Spleen (tissue), 11 donors: Measurements from ENCODE around the gene RETREG2. TPM values are rescaled to one million over a fixed set of nuclear protein-coding genes. Genes with fewer than 3 reads are reported as not detected.

Source experiments
- DNase-seq: peaks from one replicate; pipeline ENCODE4 v3.0.0-alpha.2; 2020
- H3K27ac ChIP-seq, 8 donors: fragments of 200-600 bp; sonication (generic) in 7 of 8; 1 replicate in 4 of 8; 2 replicates in 4 of 8; pipeline versions ENCODE4 v1.5.0 to v1.8.0; 2016 to 2021; ENCODE audit warnings: inconsistent platforms in 4 of 8, mild to moderate bottlenecking in 4 of 8, moderate library complexity in 1 of 8
- H3K27me3 ChIP-seq, 7 donors: fragments of 200-600 bp; sonication (generic) in 6 of 7; replicated peaks in 1 of 7; 1 replicate in 4 of 7; 2 replicates in 3 of 7; pipeline versions ENCODE4 v1.5.0 to v1.8.0; 2016 to 2021; ENCODE audit warnings: inconsistent platforms in 3 of 7, mild to moderate bottlenecking in 1 of 7
- H3K36me3 ChIP-seq, 6 donors: fragments of 200-600 bp; sonication (generic) in 5 of 6; 1 replicate in 4 of 6; 2 replicates in 2 of 6; pipeline versions ENCODE4 v1.5.0 to v1.8.0; 2016 to 2021; ENCODE audit warnings: inconsistent platforms in 2 of 6
- H3K4me1 ChIP-seq, 6 donors: fragments of 200-600 bp; sonication (generic) in 5 of 6; 1 replicate in 3 of 6; 2 replicates in 3 of 6; pipeline versions ENCODE4 v1.5.0 to v1.8.0; 2016 to 2021; ENCODE audit warnings: inconsistent platforms in 3 of 6
- H3K4me3 ChIP-seq, 8 donors: fragments of 200-600 bp; sonication (generic) in 7 of 8; 1 replicate in 4 of 8; 2 replicates in 4 of 8; pipeline versions ENCODE4 v1.5.0 to v1.8.0; 2016 to 2021; ENCODE audit warnings: inconsistent platforms in 4 of 8, mild to moderate bottlenecking in 4 of 8, moderate library complexity in 2 of 8
- H3K9me3 ChIP-seq, 8 donors: fragments of 200-600 bp; sonication (generic) in 7 of 8; 1 replicate in 4 of 8; 2 replicates in 4 of 8; pipeline versions ENCODE4 v1.5.0 to v1.8.0; 2016 to 2021; ENCODE audit warnings: inconsistent platforms in 4 of 8
- POLR2A ChIP-seq, 3 donors: fragments of 450-650 bp; IDR thresholded peaks; one replicate each; pipeline ENCODE4 v1.5.1; 2017; ENCODE audit warnings: antibody characterized with exemption in 3 of 3, mild to moderate bottlenecking in 1 of 3
- POLR2AphosphoS5 ChIP-seq, 3 donors: sonication (generic); formaldehyde crosslinking; IDR thresholded peaks; one replicate each; pipeline ENCODE4 v1.5.1; 2017; ENCODE audit warnings: antibody characterized with exemption in 3 of 3
- WGBS, 5 donors: extraction: QIAGEN DNeasy Blood & Tissue Kit in 3 of 5; methylation state at CpG; one replicate each; pipeline versions ENCODE4 v1.1.5 to v1.1.7; 2013 to 2018; 5-methylcytosine and 5-hydroxymethylcytosine counted together
- intact Hi-C: fragments of 100-400 bp; cut with DNase I; formaldehyde crosslinking; loops from one replicate; pipeline ENCODE4 v1.15.0; 2023; ENCODE audit warnings: low total_unique reads
- polyA plus RNA-seq, 3 donors: library from polyadenylated mRNA; stranded (reverse); fragments of 200-250 nt; gene quantifications; one replicate each; pipeline ENCODE4 v1.2.1, GENCODE V29; 2013
- total RNA-seq, 7 donors: library from RNA; depleted of rRNA in 3 of 7; stranded (reverse); fragments of >200 nt in 3 of 7; fragmentation: NEBNext Ultra II Directional in 4 of 7; extraction: Animal tissue kit (Norgen Biotek cat#: 25700) in 4 of 7; gene quantifications; one replicate each; pipeline versions ENCODE4 v1.1.0 to v1.2.1, GENCODE V29; 2016 to 2021
- TF ChIP-seq, protein P1 (sequence below), 11 experiments: fragments of 200-600 bp in 7 of 11; fragments of 450-650 bp in 4 of 11; sonication (generic) in 4 of 11; IDR thresholded peaks in 8 of 11; conservative IDR thresholded peaks in 3 of 11; 1 replicate in 7 of 11; 2 replicates in 4 of 11; pipeline versions ENCODE4 v1.4.0 to v1.8.0; 2016 to 2021; ENCODE audit warnings: antibody characterized with exemption in 11 of 11, inconsistent platforms in 4 of 11, mild to moderate bottlenecking in 1 of 11
- donor health status: healthy with polysubstance abuse.
- donor health status: DM: no; HTN: no; CAD: no; lungs with moderate emphysema.
- donor health status: DM: no; HTN: no; CAD: no.
- donor health status: Bipolar disorder and iron deficiency.
- donor health status: healthy.
- donor health status: DM: no; HTN: no; CAD: no.
- donor health status: DM: yes; HTN: yes; CAD: no.

Gene RETREG2
- total and polyA plus RNA-seq, 10 donors = 30.0 to 101 (median 71.4) TPM

- Histone ChIP-seq H3K9me3 (no peaks in the 10 kb centered on the region), H3K4me3 (no peak overlapping the region), H3K36me3 (peaks cover 0 to 47% (median 23%) of the 10 kb centered on the region in 6 donors), H3K4me1 (peaks cover 5 to 46% (median 13%) of the 10 kb centered on the region in 6 donors), H3K27me3 (no peaks in the 10 kb centered on the region), H3K27ac (peak overlapping the region in 1 of 8 donors; percentile 21)
- intact Hi-C loops = no loop called here
- TF ChIP-seq, protein P1, sequence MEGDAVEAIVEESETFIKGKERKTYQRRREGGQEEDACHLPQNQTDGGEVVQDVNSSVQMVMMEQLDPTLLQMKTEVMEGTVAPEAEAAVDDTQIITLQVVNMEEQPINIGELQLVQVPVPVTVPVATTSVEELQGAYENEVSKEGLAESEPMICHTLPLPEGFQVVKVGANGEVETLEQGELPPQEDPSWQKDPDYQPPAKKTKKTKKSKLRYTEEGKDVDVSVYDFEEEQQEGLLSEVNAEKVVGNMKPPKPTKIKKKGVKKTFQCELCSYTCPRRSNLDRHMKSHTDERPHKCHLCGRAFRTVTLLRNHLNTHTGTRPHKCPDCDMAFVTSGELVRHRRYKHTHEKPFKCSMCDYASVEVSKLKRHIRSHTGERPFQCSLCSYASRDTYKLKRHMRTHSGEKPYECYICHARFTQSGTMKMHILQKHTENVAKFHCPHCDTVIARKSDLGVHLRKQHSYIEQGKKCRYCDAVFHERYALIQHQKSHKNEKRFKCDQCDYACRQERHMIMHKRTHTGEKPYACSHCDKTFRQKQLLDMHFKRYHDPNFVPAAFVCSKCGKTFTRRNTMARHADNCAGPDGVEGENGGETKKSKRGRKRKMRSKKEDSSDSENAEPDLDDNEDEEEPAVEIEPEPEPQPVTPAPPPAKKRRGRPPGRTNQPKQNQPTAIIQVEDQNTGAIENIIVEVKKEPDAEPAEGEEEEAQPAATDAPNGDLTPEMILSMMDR (IDR thresholded peaks at IDR 0.05 in 8 of 11, conservative IDR thresholded peaks at IDR 0.05 in 3 of 11) = no peak
- TF ChIP-seq POLR2AphosphoS5 (IDR thresholded peaks at IDR 0.05) (no peak), POLR2A (IDR thresholded peaks at IDR 0.05) (no peak)
- no peak for DNase-seq
Measured at GRCh38 chr2:219168932-219169331, 9.1 kb upstream of the RETREG2 start.

DNA sequence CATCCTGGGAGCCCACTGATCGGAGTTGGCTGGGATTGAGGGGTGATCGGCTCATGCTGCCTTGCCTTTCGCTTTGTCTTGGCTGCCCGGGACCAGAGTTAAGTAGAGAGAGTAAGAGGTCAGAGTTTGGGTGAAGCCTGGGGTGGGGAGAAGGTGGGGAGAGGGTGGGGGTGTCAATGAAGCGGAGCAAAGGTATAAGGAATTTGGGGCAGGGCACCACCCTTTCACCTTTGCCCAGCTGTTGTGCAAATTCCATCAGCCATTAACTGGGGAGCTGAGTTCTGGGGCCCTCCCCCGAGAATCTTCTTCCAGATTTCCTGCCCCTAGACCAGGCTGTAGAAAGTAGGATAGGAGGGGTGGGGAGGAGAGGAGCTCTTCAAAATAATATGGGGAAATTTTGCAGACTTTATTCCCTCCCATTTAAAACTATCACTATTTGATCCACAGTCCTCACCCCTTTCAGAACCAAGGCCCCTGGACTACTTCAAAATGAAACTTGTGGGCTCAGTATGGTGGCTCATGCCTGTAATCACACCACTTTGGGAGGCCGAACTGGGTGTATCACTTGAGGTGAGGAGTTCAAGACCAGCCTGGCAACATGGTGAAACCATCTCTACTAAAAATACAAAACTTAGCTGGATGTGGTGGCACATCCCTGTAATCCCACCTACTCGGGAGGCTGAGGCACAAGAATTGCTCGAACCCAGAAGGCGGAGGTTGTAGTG is 8.0 kb upstream of the RETREG2 start, which contains the start of gene SLC23A3:
Gene SLC23A3, minus strand, starts transcription at position 100 of the 725 bp plus-strand sequence. Its CDS starts 45 bp downstream, at position 55.
- peak within 1 kb of the TSS in 3 of 8 donors; percentile 58 to 74 (median 70) for H3K27ac ChIP-seq
- H3K4me1 ChIP-seq = peaks cover 10 to 57% (median 23%) of the 10 kb centered on the region in 6 donors
- 83 to 95% (median 92%) methylated on average over 10 of the region's 10 CpGs for WGBS, 5 donors
- TF ChIP-seq, protein P1 (IDR thresholded peaks at IDR 0.05 in 8 of 11, conservative IDR thresholded peaks at IDR 0.05 in 3 of 11) = no peak
- TF ChIP-seq POLR2AphosphoS5 (IDR thresholded peaks at IDR 0.05) (no peak), POLR2A (IDR thresholded peaks at IDR 0.05) (no peak)
- no peak for DNase-seq
- H3K36me3 ChIP-seq = peaks cover 0 to 55% (median 34%) of the 10 kb centered on the region in 6 donors
- H3K27me3 ChIP-seq = no peaks in the 10 kb centered on the region
- H3K9me3 ChIP-seq = no peaks in the 10 kb centered on the region
- no peak within 1 kb of the TSS for H3K4me3 ChIP-seq
- intact Hi-C loops = loop anchor here (5.0 kb wide), 1 partner anchor 37 kb away; the partner anchor contains the start of gene ZFAND2B

DNA sequence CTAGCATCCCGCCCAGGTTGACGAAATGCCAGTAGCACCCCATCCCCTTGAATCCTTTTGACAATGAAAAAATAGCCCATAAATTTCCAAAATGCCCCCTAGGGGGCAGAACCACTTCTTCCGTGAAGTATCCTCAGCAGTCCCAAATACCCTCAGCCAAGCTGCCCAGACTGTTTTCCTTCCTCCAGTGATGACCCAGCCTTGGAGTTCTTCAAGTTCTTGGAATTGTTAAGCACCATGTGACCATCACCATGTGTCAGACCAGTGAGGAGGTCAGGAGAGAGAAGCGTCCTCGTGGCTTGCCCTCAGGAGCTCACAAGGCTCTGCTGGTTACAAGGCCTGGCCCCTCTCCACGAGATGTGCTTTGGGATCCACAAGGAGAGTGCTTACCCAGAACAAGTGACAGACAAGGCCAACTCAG is 6.8 kb upstream of the RETREG2 start:
- Histone ChIP-seq H3K4me1 (peaks cover 19 to 69% (median 34%) of the 10 kb centered on the region in 6 donors), H3K36me3 (peaks cover 0 to 55% (median 35%) of the 10 kb centered on the region in 6 donors), H3K4me3 (no peak overlapping the region), H3K9me3 (no peaks in the 10 kb centered on the region), H3K27ac (peak overlapping the region; percentile 11 to 74 (median 54)), H3K27me3 (no peaks in the 10 kb centered on the region)
- TF ChIP-seq POLR2A (IDR thresholded peaks at IDR 0.05) (no peak), POLR2AphosphoS5 (IDR thresholded peaks at IDR 0.05) (peak in 2 of 3 donors; percentile 44 to 46)
- TF ChIP-seq, protein P1 (IDR thresholded peaks at IDR 0.05 in 8 of 11, conservative IDR thresholded peaks at IDR 0.05 in 3 of 11) = peak in 10 of 11 experiments; percentile 28 to 83 (median 64)
- intact Hi-C loops = loop anchor here (5.0 kb wide), 1 partner anchor 36 kb away; the partner anchor contains the start of gene ZFAND2B
- no peak for DNase-seq
- WGBS, 5 donors = 31 to 60% (median 54%) methylated on average over 4 to 6 of the region's 6 CpGs
